Measurements from ENCODE around the gene CXCR2. TPM values are rescaled to one million over a fixed set of nuclear protein-coding genes. Genes with fewer than 3 reads are reported as not detected.

The CXCR2 gene
- total and polyA plus RNA-seq, 2 of the 8 experiments (the other 6 are each of a cell fraction or from before 2014, with no cell fraction given), result 1.4 to 1.6 TPM

- no peaks in the 10 kb centered on the region for H3K27me3 ChIP-seq (replicated peaks in 1 of 4; ENCODE audit: control insufficient read depth in 3 of 4, extremely low read depth in 1 of 4, insufficient read depth in 3 of 4, low read length in 3 of 4)
- WGBS, 2 experiments (ENCODE audit: extremely low coverage in 1 of 2, insufficient coverage in 1 of 2, insufficient read length in 1 of 2, insufficient replicate concordance in 2 of 2, low coverage in 1 of 2, low lambda C conversion rate in 2 of 2, missing lambda C conversion rate in 1 of 2), result 84 to 100% methylated on average over 2 to 14 of the region's 14 CpGs
- H3K56ac ChIP-seq (replicated peaks; ENCODE audit: insufficient read length, low read depth, low read length), result peak overlapping the region; percentile 17
- H2AFZ ChIP-seq (ENCODE audit: low read length), result no peak overlapping the region
- H2BK15ac ChIP-seq (ENCODE audit: low read length), result no peak overlapping the region
- no peak overlapping the region for H4K5ac ChIP-seq (ENCODE audit: insufficient read length, low read depth, low read length)
- H2BK5ac ChIP-seq (ENCODE audit: low read depth, low read length), result no peak overlapping the region; the same call in 1 of the 2 replicates
- no peak overlapping the region for H2BK20ac ChIP-seq (ENCODE audit: low read length)
- H3K9ac ChIP-seq (replicated peaks in 1 of 4; ENCODE audit: extremely low read depth in 1 of 4, low read depth in 3 of 4, low read length in 3 of 4), result no peak overlapping the region
- FAIRE-seq (no peak), DNase-seq (ENCODE audit: low read depth in 1 of 2, low spot score in 2 of 2) (no peak)
- no peaks in the 10 kb centered on the region for H3K79me1 ChIP-seq (ENCODE audit: low read depth, low read length)
- TF ChIP-seq JUND (IDR thresholded peaks at IDR 0.05; ENCODE audit: low read length) (no peak), PHF8 (conservative IDR thresholded peaks at IDR 0.05; ENCODE audit: low read depth, low read length) (no peak)
- H3K4me3 ChIP-seq (ENCODE audit: extremely low read depth in 1 of 4, insufficient read depth in 2 of 4, low read depth in 3 of 4, low read length in 4 of 4), result no peak overlapping the region
- peaks cover 5% of the 10 kb centered on the region for H3K23me2 ChIP-seq (ENCODE audit: low read depth, low read length)
- CTCF ChIA-PET (ENCODE audit: partially characterized antibody), result interaction anchor here (1.0 to 2.1 kb wide), 3 partner anchors 9 to 11 kb away, joined by 3 to 8 read pairs (median 3); no protein-coding TSS in a partner anchor
- no peak overlapping the region for H3K23ac ChIP-seq (ENCODE audit: insufficient read length)
- no peaks in the 10 kb centered on the region for H3K79me2 ChIP-seq (ENCODE audit: control insufficient read depth in 1 of 2, insufficient read depth in 2 of 2, low read length in 2 of 2)
- no peaks in the 10 kb centered on the region for H3K36me3 ChIP-seq (ENCODE audit: control insufficient read depth in 2 of 4, insufficient read depth in 4 of 4, low read length in 3 of 4)
- POLR2A ChIA-PET (ENCODE audit: partially characterized antibody), result no interaction called here
- peak overlapping the region; percentile 96 for H2AK5ac ChIP-seq (ENCODE audit: low read depth, low read length)
- no peak overlapping the region for H2BK120ac ChIP-seq (replicated peaks; ENCODE audit: low read depth, low read length)
- peaks cover 0 to 4% of the 10 kb centered on the region in 2 experiments for H4K20me1 ChIP-seq (replicated peaks in 1 of 2; ENCODE audit: control insufficient read depth in 1 of 2, insufficient read depth in 2 of 2, low read length in 2 of 2)
- peak overlapping the region; percentile 75; the same call in 1 of the 2 replicates for H2BK12ac ChIP-seq (ENCODE audit: low read depth, low read length)
- H3K27ac ChIP-seq (ENCODE audit: low read depth, low read length), result no peak overlapping the region
- H3K9me3 ChIP-seq (ENCODE audit: insufficient read depth in 2 of 2, low read depth in 1 of 2, low read length in 1 of 2), result no peaks in the 10 kb centered on the region
- peak overlapping the region; percentile 95 for H3K4ac ChIP-seq (replicated peaks; ENCODE audit: insufficient read length, low read depth, low read length)
- no peaks in the 10 kb centered on the region for H3K4me1 ChIP-seq (replicated peaks in 1 of 4; ENCODE audit: control insufficient read depth in 3 of 4, insufficient read depth in 4 of 4, low read length in 3 of 4)
- H4K8ac ChIP-seq (ENCODE audit: extremely low read depth, insufficient read depth, low read length), result no peak overlapping the region
- no peak overlapping the region for H3K14ac ChIP-seq (ENCODE audit: insufficient read length)
- H3K18ac ChIP-seq (ENCODE audit: extremely low read depth, low read length), result no peak overlapping the region
- no peak overlapping the region for H4K91ac ChIP-seq (replicated peaks; ENCODE audit: insufficient read length, low read length)
- no peak overlapping the region for H3K4me2 ChIP-seq (ENCODE audit: insufficient read depth in 1 of 2, low read depth in 2 of 2, low read length in 2 of 2)
Measured at GRCh38 chr2:218082586-218083351, 43.1 kb upstream of the CXCR2 start.
